GM23338 (cell line): ENCODE data around the gene CASQ2. TPM values are rescaled to one million over a fixed set of nuclear protein-coding genes. Genes with fewer than 3 reads are reported as not detected.

Source experiments
- ATAC-seq: fragments of 200-7000 bp; cut with Tn5 transposase; 3 replicates; pipeline ENCODE4 v1.9.1; 2020
- DNase-seq: peaks from one replicate; pipeline ENCODE4 v3.0.0-alpha.2; 2015; ENCODE audit warnings: low spot score
- H2AFZ ChIP-seq: fragments of 200-600 bp; sonication (generic); 2 replicates; pipeline ENCODE4 v1.8.0; 2016; ENCODE audit warnings: antibody characterized with exemption, mild to moderate bottlenecking, moderate library complexity
- H3F3A ChIP-seq: fragments of 200-600 bp; sonication (generic); replicated peaks from 2 replicates; pipeline ENCODE4 v1.8.0; 2017; ENCODE audit warnings: antibody characterized with exemption, mixed run types, low read depth
- H3K27ac ChIP-seq: fragments of 200-600 bp; sonication (generic); 2 replicates; pipeline ENCODE4 v1.6.1; 2016; ENCODE audit warnings: low read depth
- H3K27me3 ChIP-seq: fragments of 200-600 bp; sonication (generic); 2 replicates; pipeline ENCODE4 v1.8.0; 2016; ENCODE audit warnings: mild to moderate bottlenecking, mixed run types, moderate library complexity; ENCODE audit not compliant: insufficient read depth
- H3K36me3 ChIP-seq: fragments of 200-600 bp; sonication (generic); 2 replicates; pipeline ENCODE4 v1.8.0; 2016; ENCODE audit warnings: mild to moderate bottlenecking; ENCODE audit not compliant: insufficient read depth
- H3K4me1 ChIP-seq: fragments of 200-600 bp; sonication (generic); 2 replicates; pipeline ENCODE4 v1.8.0; 2016; ENCODE audit warnings: mild to moderate bottlenecking, moderate library complexity; ENCODE audit not compliant: insufficient read depth
- H3K4me2 ChIP-seq: fragments of 200-600 bp; sonication (generic); 2 replicates; pipeline ENCODE4 v1.7.1; 2017; ENCODE audit warnings: mixed run types
- H3K4me3 ChIP-seq: fragments of 200-600 bp; sonication (generic); 2 replicates; pipeline ENCODE4 v1.6.1; 2016; ENCODE audit warnings: mixed run types
- H3K79me2 ChIP-seq: fragments of 200-600 bp; sonication (generic); replicated peaks from 2 replicates; pipeline ENCODE4 v1.8.0; 2017; ENCODE audit warnings: mild to moderate bottlenecking; ENCODE audit not compliant: insufficient read depth
- H3K9me2 ChIP-seq: fragments of 200-600 bp; sonication (generic); 2 replicates; pipeline ENCODE4 v1.8.0; 2017; ENCODE audit not compliant: insufficient read depth
- H4K20me1 ChIP-seq: fragments of 200-600 bp; sonication (generic); replicated peaks from 2 replicates; pipeline ENCODE4 v1.8.0; 2017; ENCODE audit warnings: mild to moderate bottlenecking; ENCODE audit not compliant: insufficient read depth
- H3K27ac Mint-ChIP-seq: 2 replicates; pipeline ENCODE4 v1.8.0; 2020; ENCODE audit warnings: inconsistent platforms, mild to moderate bottlenecking, moderate library complexity, mixed read lengths
- H3K27me3 Mint-ChIP-seq: 3 replicates; pipeline ENCODE4 v1.8.0; 2022; ENCODE audit warnings: low read depth, mild to moderate bottlenecking, moderate library complexity, mixed read lengths, inconsistent platforms; ENCODE audit not compliant: insufficient read depth, poor library complexity
- H3K36me3 Mint-ChIP-seq: 3 replicates; pipeline ENCODE4 v1.8.0; 2021; ENCODE audit warnings: low read depth, mild to moderate bottlenecking, inconsistent platforms, moderate library complexity, mixed read lengths
- H3K4me1 Mint-ChIP-seq: 3 replicates; pipeline ENCODE4 v1.8.0; 2020; ENCODE audit warnings: mild to moderate bottlenecking, inconsistent platforms, mixed read lengths
- H3K4me3 Mint-ChIP-seq: 3 replicates; pipeline ENCODE4 v1.8.0; 2021; ENCODE audit warnings: moderate library complexity, mild to moderate bottlenecking, inconsistent platforms, mixed read lengths
- H3K9me3 Mint-ChIP-seq: 3 replicates; pipeline ENCODE4 v1.8.0; 2020; ENCODE audit warnings: moderate library complexity, mild to moderate bottlenecking, inconsistent platforms, mixed read lengths
- ETS1 ChIP-seq: IDR thresholded peaks from 2 replicates; pipeline ENCODE4 v1.6.1; 2016; ENCODE audit warnings: antibody characterized with exemption
- EZH2 ChIP-seq: fragments of 200-600 bp; sonication (generic); IDR thresholded peaks from one replicate; pipeline ENCODE4 v1.8.0; 2017; ENCODE audit warnings: antibody characterized with exemption, mild to moderate bottlenecking, low read depth; ENCODE audit not compliant: unreplicated experiment
- polyA plus RNA-seq: library from polyadenylated mRNA; unstranded; fragments of >200 nt; fragmentation: Nextera tagmentation; extraction: Ambion mirVana; gene quantifications from 2 replicates; pipeline ENCODE4 v1.2.1, GENCODE V29; 2016
- total RNA-seq: library from RNA; depleted of rRNA; stranded (reverse); fragments of >200 nt; shearing (Covaris generic); gene quantifications from 2 replicates; pipeline ENCODE4 v1.2.3, GENCODE V29; 2014; rRNA removed

CASQ2 gene
- total and polyA plus RNA-seq, 2 experiments from 2014 or later: not detected

GRCh38 chr1:115650961-115651360, 117.6 kb downstream of the CASQ2 start:
- H3K36me3 Mint-ChIP-seq: peaks cover 16% of the 10 kb centered on the region
- H3K27ac ChIP-seq: no peak overlapping the region
- DNase-seq: no peak
- 0 out of 2 replicates have a peak overlapping the region, but pooled peaks have one; percentile 46 for H3K4me2 ChIP-seq
- peaks cover 2% of the 10 kb centered on the region for H3K27me3 Mint-ChIP-seq
- H3K36me3 ChIP-seq: no peaks in the 10 kb centered on the region
- no peak overlapping the region for H3K4me3 ChIP-seq
- no peak overlapping the region for H3K27ac Mint-ChIP-seq
- H3K79me2 ChIP-seq: peaks cover 68% of the 10 kb centered on the region
- peaks cover 71% of the 10 kb centered on the region for H3K4me1 ChIP-seq
- no peaks in the 10 kb centered on the region for H3K9me3 Mint-ChIP-seq
- no peaks in the 10 kb centered on the region for H3F3A ChIP-seq
- no peak for TF ChIP-seq EZH2
- no peak for TF ChIP-seq ETS1
- H2AFZ ChIP-seq: no peak overlapping the region
- H3K9me2 ChIP-seq: peaks cover 5% of the 10 kb centered on the region; the same call in 1 of the 2 replicates
- peak; percentile 9 for ATAC-seq
- H3K27me3 ChIP-seq: no peaks in the 10 kb centered on the region
- no peak overlapping the region for H3K4me3 Mint-ChIP-seq
- H3K4me1 Mint-ChIP-seq: peaks cover 26% of the 10 kb centered on the region
- H4K20me1 ChIP-seq: no peaks in the 10 kb centered on the region; the same call in 1 of the 2 replicates

Other genes starting within 250 kb of the CASQ2 start
- 11.7 and 14.4 TPM in 2 replicates for gene VANGL1, start 126.7 kb downstream of the CASQ2 start, total RNA-seq
- 3.3 and 4.4 TPM in 2 replicates for gene VANGL1, start 126.7 kb downstream of the CASQ2 start, polyA plus RNA-seq
- gene NHLH2, start 72.4 kb upstream of the CASQ2 start, total RNA-seq: 1.7 and 2.3 TPM in 2 replicates
- 1.8 and 1.9 TPM in 2 replicates for gene NHLH2, start 72.4 kb upstream of the CASQ2 start, polyA plus RNA-seq
- gene SLC22A15, start 207.8 kb upstream of the CASQ2 start, total RNA-seq: 3.8 and 4.0 TPM in 2 replicates
- 2.2 and 2.7 TPM in 2 replicates for gene SLC22A15, start 207.8 kb upstream of the CASQ2 start, polyA plus RNA-seq